ENCODE data around the gene OR1L1.

The OR1L1 gene, protein sequence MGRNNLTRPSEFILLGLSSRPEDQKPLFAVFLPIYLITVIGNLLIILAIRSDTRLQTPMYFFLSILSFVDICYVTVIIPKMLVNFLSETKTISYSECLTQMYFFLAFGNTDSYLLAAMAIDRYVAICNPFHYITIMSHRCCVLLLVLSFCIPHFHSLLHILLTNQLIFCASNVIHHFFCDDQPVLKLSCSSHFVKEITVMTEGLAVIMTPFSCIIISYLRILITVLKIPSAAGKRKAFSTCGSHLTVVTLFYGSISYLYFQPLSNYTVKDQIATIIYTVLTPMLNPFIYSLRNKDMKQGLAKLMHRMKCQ

DNA sequence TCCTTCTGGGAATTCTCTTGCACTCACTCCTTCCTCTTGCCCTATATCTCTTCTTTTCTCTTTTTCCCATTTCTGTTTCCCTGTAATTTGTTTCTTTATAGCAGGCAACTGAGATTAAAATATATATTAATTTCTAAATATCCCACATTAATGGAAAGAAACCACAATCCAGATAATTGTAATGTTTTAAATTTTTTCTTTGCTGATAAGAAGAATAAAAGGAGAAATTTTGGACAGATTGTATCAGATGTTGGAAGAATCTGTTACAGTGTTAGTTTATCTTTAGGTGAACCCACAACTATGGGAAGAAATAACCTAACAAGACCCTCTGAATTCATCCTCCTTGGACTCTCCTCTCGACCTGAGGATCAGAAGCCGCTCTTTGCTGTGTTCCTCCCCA lies at the start of gene OR1L1:
OR1L1 (plus strand) TSS at position 301 of the 400 bp plus-strand sequence; CDS start at position 301, 0 bp downstream.
- DNase-seq, result no peak

DNA sequence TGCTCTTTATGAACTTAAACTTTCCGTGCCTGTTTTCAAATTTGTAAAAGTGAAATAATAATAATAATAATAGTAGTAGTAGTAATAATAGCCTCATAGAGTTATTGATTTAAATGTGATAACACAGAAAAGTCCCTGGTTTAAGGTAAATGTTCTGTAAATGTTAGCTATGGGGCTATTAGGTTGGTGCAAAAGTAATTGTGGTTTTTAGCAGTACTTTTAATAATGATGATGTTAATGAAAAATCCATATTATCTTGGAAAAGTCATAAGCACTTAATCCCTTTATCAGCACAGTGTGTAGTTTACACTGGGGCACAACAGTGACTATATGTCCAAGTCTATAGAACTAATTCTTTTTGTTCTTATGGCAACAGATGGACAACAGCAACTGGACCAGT lies 47.2 kb upstream of the OR1L1 start, which contains the start of gene OR1Q1:
OR1Q1 (plus strand) TSS at position 377 of the 400 bp plus-strand sequence; CDS start at position 377, 0 bp downstream.
- DNase-seq, result no peak

DNA sequence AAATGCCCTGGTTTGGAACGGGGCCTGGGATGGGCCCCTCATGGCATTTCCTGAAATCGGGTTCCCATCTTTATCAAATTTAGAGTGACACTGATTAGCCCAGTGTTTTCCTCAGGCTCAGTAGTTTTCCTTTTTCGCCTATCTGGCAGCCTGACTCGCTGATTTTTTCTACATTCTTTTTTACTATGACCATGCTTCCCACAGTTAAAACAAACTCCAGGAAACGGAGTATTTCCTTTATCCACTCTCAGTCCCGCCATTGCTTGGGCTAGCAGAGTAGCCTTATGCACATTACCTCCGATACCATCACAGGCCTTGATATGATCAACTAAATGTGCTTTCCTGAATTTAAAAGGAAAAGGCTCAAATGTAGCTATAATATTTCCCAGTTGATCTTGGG lies 41.5 kb upstream of the OR1L1 start:
- DNase-seq, result no peak

DNA sequence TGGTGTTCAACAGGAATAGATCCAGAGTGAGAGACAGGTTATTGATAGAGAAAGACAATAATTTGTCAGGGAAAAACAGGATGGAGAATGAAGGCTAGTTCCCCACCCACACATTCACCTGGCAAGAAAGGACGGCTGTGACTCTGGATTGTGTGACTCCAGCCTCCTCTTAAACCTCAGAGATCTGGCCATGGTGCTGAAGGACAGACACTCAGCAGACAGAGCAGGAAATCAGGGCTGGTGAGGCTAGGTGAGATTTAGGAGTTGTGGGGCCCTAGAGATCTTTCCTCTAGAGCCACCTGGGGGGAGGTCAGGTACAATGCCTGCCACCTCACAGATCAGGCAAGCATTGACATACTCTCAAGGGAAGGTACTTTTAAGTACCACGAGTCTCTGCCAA lies 19.3 kb upstream of the OR1L1 start:
- no peak for DNase-seq

DNA sequence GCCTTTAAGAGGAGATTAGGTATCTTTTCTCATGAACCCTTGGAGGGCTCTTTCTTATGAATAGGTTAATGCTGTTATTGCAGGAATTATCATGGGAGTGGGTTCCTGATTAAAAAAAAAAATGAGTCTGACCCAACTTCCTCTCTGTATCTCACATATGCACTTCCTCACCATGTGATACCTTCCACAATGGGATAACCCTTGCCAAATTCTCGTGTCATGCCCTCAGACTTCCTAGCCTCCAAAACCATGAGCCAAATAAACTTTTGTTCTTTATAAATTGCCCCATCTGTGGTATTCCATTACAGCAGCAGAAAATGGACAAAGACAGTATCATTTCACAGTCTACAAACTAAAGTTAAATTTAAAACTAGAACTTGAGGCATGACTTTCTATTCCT lies 5.1 kb upstream of the OR1L1 start:
- no peak for DNase-seq

DNA sequence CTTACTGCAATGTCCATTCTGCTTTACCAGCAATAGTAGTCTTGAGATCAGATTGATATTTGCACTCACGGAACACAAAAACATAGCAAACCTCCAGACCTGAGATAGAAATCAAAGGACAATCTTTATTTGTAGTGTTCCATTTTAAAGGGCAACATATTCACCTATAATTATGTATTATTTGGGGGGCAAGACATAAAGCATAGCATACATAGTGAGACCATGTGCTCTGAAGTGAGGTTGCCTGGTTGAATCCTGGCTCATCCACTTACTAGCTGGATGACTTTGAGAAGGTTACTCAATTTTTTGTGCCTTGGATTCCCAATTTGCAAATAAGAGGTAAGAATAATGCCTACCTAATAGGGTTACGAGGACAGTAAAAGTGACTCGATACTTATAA lies 4.0 kb upstream of the OR1L1 start, which contains the start of gene OR1B1:
OR1B1 (minus strand) TSS at position 101 of the 400 bp plus-strand sequence.
- no peak for DNase-seq

DNA sequence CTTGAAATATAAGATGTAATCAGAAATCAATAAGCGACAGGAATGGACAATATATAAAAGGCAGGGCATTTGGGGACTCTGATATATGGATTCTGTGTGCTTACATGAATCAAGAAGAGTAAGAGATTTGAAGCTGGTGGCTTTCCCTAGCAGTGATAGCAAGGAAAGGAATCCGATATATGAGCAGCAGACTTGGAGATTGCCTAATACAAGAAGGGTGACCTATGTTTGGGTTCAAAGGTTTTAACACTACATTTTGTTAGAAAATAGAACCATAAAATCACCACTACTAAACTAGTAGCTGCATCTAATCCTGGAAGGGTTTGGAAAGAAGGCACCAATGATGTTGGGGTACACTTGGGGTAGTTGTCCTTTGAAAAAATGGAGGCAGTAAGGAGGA lies 11.0 kb downstream of the OR1L1 start:
- DNase-seq, result no peak

DNA sequence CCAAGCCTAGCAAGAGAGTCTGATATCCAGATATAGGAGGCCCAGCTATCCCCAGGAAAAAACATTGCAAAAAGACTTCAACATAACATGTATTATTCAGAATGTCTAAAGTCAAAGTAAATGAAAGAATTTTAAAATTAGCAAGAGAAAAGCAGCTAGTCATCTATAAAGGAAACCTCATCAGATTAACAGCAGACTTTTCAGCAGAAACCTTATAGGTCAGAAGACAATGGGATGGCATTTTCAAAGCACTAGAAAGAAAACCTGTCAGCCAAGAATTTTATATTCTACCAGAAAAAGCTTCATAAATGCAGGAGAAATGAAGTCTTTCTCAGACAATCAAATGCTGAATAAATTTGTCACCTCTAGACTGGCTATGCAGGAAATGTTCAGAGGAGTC lies 23.3 kb downstream of the OR1L1 start:
- DNase-seq, result no peak

DNA sequence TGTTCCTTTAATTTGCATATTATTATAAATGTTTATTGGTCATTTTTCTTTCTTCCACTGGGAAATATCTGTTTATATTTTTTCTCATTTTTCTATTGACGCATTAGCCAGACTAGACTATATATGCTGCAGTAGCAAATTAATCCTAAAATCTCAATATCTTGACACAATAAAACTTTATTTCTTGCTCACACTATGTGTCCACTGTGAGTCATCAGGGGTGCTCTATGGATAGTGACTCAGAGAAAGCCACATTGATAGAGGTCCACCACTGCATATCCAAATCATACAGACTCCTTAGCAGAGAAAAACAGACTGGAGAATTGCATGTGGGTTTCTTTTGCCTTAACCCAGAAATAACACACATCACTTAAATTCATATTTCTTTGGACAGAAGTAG lies 34.2 kb downstream of the OR1L1 start:
- DNase-seq, result no peak
